ENCODE data around the gene C3orf20.

DNA sequence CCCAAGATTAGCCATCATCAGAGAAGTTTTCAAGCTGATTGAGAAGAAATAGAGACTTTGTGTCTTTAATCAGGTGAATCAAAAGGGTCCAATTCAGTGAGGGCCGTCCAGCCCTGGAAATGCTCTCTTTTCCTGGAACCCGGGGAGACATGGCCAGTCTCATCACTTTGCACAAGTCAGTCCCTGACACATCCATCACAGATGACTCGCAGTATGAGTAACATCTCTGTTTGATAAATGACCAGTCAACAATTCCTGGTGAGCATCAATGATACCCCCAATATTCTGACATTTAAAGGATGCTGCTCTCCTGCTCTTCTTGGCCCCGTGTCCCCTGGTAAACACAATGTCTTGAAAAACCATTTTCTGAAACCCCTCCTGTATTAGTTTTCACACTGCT, 26.7 kb downstream of the C3orf20 start:
- TF ChIP-seq, protein P1, sequence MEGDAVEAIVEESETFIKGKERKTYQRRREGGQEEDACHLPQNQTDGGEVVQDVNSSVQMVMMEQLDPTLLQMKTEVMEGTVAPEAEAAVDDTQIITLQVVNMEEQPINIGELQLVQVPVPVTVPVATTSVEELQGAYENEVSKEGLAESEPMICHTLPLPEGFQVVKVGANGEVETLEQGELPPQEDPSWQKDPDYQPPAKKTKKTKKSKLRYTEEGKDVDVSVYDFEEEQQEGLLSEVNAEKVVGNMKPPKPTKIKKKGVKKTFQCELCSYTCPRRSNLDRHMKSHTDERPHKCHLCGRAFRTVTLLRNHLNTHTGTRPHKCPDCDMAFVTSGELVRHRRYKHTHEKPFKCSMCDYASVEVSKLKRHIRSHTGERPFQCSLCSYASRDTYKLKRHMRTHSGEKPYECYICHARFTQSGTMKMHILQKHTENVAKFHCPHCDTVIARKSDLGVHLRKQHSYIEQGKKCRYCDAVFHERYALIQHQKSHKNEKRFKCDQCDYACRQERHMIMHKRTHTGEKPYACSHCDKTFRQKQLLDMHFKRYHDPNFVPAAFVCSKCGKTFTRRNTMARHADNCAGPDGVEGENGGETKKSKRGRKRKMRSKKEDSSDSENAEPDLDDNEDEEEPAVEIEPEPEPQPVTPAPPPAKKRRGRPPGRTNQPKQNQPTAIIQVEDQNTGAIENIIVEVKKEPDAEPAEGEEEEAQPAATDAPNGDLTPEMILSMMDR (IDR thresholded peaks at IDR 0.05): no peak
- TF ChIP-seq POLR2A (IDR thresholded peaks at IDR 0.05): no peak

All from heart left ventricle (tissue), 13 donors.